DMS 273 (cell line): ENCODE measurements around the gene GPC3.
"Not testable (repeated sequence)": the region's sequence is repeated elsewhere in the genome, so short reads cannot be mapped to it uniquely, and the experiment has no call there.

ENCODE experiments used
- DNase-seq: peaks from one replicate; lab custom pipeline; 2025; ENCODE audit not compliant: unreplicated experiment; lab: John Stamatoyannopoulos, UW

The GPC3 gene

DNA sequence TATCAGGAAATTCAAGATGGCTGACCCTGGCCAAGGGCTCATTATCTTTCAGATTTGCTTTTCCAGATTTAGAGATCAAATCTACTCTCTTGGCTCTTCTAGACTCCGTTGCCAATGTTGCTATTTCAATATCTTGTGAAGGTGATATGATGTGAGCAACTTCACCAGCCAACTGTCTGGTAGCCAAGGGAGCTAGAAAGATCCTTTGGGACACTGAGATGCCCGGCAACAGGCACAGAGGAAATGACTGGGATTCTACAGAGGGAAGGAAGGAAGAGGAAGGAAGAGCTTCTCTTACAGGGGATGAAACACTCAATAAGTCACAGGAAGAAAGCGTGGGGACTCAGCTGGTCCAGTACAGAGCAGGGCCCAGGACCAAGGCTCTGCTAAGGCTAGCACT lies 448.3 kb downstream of the GPC3 start:
- DNase-seq = no peak

DNA sequence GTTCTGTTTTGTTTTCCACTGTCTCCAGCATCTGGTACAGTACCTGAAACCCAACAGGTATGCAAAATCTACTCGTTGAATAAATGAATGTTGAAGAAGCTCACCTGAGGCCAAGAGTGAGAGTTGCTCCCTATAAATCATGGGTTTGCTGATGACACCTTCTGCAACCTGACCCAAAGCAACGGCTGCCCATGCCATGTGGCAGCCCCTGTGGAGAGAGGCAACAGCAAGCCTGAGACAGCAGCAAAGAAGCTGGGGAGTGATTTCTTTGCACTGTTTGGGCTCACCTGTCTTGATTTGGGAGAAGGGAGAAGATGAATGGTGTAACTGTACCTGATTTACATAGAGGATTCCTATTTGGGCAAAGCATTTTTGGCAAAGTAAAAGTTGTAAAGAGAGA lies 450.3 kb downstream of the GPC3 start:
- DNase-seq = no peak

DNA sequence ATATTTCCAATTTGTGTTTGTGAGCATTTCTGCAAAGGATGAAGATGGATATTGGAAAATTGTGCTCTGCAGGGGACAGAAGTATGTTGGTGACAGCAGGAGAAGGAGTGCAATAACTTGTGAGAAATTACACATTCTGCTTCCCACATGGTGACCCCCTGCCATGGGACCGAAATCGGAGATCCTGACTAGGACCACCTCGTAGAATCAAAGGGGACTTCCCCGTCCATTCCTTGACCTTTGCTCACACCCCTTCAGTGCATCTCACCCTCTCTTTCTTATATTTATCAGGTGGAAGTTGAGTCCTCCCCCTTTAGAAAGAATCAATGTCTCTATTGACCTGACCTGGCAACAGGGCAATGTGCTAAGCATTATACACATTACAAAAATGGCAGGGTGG lies 451.2 kb downstream of the GPC3 start:
- no peak for DNase-seq

DNA sequence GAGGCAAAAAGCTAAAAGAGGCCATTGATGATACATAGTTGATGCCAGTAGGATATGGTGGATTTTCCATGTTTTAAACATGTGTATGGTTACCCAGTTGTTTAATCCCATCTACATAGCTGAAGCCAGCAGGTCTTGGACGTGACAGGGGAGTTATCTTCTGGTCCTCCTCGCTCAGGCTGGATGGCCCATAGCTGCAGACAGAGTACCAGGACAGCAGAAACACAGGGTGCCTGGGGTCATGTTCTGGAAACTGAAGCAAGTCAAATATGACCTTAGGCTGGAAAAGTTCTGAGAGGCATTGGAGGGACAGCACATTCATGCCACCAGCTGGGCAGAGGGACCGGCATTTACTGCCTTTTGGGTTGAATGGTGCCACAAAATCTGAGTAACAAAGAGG lies 452.1 kb downstream of the GPC3 start:
- DNase-seq = no peak

DNA sequence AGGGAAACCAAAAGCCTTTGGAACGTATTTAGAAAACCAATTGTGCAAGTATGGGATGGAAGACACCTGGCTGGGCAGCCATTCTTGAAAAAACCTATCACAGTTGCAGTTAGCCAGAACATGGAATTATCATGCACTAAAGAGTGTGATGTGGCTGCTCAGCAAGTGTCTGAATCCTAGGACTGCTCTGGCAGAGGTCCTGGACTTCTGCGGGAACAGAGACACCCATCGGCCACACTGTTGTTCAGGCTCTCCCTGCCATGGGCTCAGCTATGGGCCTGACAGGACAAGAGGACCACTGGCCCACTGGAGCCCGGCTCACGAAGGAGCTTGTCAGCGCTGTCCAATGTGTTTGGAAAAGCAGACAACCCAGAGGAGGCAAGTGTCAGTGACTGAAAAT lies 454.4 kb downstream of the GPC3 start:
- DNase-seq = no peak

DNA sequence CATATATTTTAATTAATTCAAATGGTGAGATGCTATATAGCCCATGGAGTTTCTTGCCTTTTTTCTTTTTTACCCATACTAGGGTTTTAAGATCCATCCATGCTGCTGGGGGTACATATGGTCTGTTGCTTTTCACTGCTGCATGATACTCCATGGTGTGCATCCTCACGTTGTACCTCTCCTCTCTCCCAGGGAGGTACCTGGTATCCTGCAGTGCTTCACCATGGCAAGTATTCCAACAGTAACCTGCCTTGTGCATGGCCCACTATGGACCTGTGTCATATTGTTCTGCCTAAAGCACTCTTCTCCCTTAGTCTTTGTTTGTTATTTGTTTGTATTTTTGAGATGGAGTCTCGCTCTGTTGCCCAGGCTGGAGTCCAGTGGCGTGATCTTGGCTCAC lies 455.8 kb downstream of the GPC3 start:
- no peak for DNase-seq

DNA sequence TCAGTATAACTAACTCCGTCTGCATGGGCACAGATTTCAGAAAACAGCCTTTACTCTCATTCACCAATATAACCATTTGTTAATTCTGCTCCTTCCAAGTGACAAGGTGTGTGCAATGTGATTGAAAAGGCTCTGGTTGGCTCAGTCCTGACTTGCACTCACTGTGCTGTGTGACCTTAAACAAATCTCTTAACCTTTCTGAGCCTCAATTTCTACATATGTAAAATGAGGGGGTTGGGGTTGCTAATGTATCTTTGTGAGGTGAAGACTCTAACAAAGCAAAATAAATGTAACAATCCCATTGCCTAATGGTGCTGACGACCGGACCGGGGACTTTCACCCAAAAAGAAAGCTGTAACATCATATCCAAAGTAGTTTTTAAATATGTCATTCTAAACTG lies 457.6 kb downstream of the GPC3 start:
- DNase-seq = no peak

DNA sequence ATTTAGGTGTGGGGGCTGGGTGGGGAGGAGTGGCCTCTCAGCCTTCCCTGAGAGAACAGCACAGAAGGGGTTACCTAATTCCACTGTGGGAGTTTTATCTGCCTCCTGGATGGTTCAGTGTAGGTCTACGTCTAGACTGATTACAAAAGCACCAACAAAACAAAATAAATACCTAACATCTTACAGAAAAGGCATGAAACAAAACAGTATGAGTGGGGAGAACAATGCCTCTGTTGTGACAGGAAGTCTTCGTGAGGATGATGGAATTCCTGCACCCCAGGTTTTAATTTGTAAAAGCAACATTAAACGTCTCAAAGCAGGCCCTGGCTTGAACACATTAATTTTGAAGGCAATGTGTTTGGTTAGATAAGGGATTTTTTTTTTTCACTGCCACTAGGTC lies 458.0 kb downstream of the GPC3 start:
- no peak for DNase-seq

DNA sequence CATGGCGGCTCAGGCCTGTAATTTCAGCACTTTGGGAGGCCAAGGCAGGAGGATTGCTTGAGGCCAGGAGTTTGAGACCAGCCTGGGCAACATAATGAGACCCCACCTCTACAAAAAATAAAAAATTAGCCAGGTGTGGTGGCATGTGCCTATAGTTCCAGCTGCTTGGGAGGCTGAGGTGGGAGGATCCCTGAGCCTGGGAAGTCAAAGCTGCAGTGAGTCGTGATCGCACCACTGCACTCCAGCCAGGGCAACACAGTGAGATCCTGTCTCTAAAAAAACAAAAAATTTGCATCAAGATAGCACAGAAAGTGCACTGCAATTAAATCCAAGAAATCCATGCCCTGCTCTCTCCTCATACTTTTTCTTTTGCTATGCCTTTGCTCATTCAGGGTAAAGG lies 458.6 kb downstream of the GPC3 start:
- not testable (repeated sequence) for DNase-seq

DNA sequence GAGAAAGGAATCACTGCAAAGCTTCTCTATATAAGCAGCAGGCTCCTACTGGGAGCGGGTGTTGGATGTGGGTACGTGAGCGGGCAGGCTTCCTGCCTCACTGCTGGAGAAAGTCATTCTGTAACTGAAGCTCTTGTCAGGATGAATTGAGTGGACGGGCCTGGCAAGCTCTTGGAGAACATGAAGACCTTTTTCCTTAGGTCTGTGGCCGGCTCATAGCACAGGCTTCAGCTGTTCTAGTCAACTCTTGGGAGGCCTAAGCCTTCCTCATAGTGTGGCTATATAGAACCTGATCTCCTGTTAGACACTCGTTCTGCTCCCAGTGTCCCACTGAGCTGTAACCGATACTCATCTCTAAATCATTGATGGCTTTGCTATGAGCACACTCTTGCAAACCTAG lies 461.9 kb downstream of the GPC3 start:
- no peak for DNase-seq

DNA sequence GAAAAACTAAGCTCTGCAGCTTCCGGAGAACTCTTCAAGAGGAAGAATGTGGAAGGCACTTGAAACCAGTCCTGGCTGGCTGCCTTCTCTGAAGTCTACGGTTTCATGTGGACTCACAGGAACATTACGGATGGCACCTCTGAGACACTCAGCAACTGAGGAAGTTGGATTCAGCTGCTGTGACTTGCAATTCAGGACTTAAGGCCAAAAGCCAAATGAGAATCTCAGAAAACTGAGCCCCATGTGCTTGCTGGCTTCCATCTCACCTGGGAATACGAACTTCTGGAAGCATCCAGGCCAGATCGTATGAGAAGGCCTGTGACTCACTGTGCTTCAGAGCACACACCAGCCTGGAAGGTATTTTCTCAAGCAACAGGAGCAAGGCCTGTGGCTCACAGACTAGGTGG lies 462.3 kb downstream of the GPC3 start:
- no peak for DNase-seq

DNA sequence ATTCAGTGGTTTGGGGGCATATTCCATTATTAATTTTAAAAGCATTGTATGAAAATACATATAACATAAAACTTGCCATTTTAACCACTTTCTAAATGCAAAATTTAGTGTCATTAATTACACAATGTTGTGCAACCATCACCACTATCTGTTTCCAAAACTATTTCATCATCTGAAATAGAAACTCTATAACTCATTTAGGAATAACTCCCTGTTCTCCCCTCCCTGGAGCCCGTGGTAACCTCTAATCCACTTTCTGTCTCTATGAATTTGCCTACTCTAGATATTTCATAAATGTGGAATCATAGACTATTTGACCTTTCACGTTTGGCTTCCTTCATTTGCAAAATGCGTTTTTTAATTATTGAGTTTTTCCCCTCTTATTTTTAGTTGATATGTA lies 468.7 kb downstream of the GPC3 start:
- DNase-seq = no peak

DNA sequence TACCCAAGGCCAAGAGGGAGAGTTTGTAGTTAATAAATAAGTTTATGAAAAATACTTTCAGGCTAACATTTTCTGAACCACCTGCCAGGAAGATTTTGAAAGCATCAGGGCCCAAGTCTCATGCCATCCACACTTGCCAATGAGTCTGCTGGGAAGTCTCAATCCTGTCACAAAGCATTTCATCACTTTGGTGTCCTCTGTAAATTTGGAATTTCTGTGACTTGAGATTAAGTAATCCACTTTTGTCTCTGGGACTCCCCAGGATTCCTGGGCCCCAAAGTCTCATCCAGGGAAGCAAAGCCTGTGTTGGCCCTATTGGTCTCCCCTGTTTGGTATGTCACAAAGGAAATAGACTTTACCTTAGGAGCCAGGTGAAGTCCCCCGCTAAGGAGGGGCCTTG lies 470.9 kb downstream of the GPC3 start:
- no peak for DNase-seq

DNA sequence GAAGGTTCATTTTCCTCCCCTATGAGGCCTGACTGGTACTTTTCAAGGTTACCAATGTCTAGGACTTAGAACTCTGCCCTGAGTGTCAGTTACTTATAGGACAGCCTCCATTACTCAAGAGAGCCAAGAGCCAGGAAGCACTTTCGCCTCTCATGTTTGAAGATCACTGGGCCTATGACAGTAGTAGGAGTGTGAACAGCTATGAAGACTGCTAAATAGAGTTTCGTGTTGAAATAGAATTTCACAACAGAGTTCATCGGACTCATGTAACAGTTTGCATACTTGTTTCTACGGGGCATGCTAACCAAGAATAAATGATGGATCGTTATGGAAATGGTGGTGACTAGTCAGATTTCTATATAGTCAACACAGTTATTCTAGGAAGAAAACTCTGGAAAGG lies 472.3 kb downstream of the GPC3 start:
- DNase-seq = no peak

DNA sequence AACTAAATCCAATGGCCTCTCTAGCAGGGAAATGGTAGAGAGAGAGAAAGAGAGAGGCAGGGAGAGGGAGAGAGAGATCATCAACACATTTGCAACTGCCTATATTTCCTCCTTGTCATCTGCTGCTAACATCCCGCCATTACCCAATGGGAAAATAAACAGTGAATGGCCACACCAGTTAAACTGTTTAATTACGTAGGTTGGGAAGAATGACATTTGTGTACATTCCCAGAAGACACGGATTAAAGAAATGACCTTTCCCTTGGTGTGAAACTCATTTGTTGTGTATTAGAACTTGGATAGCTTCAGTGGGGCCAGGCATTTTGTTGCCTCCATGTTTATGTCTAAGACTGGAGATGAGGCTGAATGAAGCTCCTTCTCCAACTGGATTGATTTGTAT lies 474.4 kb downstream of the GPC3 start:
- no peak for DNase-seq

DNA sequence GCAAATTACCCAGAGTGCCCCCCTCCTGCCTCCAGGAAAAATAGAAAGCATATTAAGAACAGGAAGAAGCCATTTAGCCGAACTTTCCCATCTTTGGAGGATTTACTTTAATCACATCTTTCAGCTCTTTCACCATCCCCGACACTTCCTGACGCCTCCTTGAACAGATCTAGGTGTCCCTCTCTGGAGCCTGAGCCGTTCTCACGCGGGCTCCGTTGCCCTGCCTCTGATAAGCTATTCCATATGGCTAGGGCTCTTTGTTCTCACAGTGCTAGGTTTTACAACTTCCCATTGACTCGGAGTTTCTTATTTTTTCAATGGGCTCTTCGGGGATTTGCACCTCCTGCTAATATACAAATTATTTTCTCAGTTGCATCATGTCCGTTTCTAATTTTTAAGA lies 488.0 kb downstream of the GPC3 start:
- peak; percentile 12 for DNase-seq

DNA sequence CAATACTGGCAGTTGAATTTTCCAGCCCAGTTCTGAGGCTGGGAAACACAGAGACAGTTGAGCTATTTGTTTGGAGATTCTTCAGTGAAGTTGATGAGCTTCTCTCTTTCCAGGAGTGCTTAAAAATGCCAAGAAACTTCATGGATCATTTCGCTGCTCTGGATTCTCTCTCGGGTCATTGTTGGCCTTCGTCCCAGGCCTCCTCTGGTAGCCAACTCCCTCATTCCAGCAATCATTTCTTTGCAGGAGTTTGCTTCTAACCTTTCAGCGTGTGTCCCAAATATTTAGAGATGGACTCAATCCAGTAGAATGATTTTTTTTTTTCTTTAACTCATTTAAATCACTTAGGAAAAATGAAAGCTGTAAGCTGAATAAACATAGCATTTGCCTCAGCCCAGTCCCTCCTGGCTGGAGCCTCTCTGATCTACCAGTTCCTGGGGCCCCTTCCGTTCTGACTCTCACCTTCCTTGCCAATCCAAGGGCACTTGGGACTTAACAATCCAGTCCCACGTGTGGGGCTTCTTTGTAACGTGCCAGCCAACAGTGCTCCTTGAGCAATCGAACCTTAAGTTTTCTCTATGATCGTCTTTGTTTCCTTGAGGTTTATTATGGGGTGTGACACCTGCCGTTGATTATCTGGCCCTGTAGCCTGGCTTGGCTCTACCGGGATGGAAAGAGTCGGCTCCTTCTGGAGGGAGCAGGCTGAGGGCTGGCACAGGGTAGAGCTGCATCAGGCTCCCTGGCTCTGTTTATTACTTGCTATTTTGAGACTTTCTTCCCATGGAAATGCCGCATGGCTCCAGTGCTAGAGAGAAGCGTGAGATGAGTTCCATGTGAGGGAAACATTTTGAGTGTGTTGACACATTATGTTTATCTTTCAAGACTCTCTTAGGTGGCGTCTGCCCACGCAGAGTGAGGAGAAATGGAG lies 489.7 kb downstream of the GPC3 start:
- no peak for DNase-seq

DNA sequence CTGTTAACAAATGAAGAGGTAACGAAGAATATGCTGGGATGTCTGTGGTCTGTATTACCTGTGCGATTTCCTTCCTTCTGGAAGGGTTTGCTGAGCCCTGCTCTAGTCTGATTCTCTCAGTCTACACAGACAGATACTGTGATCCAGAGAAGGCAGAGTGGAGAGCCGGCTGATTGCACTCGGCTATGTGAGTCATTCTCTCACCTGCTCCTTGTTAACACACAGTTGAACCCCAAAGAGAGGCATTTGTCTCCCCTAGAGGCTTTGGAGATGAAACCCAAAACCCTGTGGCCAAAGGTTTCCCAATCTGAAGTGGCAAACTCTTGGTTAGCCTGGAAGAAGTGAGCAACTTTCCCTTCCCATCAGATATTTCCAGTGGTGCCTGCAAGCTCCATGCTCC lies 492.0 kb downstream of the GPC3 start:
- DNase-seq = no peak

DNA sequence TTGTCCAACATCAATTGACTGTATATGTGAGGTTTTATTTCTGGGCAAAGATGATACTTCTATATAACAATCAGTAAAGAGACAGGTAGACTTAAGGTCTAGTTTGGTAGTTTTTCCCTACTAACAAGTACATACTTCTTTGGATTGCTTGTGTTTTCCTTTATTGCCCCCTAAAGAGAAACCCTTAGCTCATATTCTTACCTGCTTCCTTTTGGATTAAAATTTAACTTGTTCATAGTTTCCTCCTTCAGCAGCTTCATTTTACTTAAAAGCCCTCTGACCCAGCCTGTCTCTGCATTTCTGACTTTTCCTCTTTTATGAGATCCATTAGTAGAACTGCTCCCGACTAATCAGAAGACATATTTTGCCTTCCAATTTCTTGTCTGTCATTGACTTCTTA lies 494.4 kb downstream of the GPC3 start:
- no peak for DNase-seq
